OCI-LY3 (cell line): ENCODE measurements around the gene TP63.

Source experiments
- CTCF ChIP-seq: fragments of 200-600, 300-600 bp; sonication (generic); IDR thresholded peaks from 2 replicates; pipeline ENCODE4 v1.5.1; 2014; ENCODE audit warnings: antibody characterized with exemption, low read length, low read depth
- EZH2phosphoT487 ChIP-seq: fragments of 200-600 bp; shearing (Covaris generic); IDR thresholded peaks from 2 replicates; pipeline ENCODE4 v1.6.1; 2018; ENCODE audit warnings: antibody characterized with exemption, mixed run types, low read depth

- TF ChIP-seq CTCF = no peak
- TF ChIP-seq EZH2phosphoT487 = no peak
Measured at GRCh38 chr3:189771842-189772450, 140.8 kb downstream of the TP63 start.
